Upper lobe of left lung (tissue), 4 donors: ENCODE results near the gene ZNF319.

ENCODE experiments used
- EP300 ChIP-seq, 4 donors: sonication (generic); formaldehyde crosslinking; IDR thresholded peaks; one replicate each; pipeline ENCODE4 v1.5.1; 2017; ENCODE audit warnings: antibody characterized with exemption in 4 of 4, control low read depth in 2 of 4
- POLR2A ChIP-seq, 4 donors: fragments of 450-650 bp; IDR thresholded peaks; one replicate each; pipeline ENCODE4 v1.5.1; 2016 to 2017; ENCODE audit warnings: antibody characterized with exemption in 4 of 4, mild to moderate bottlenecking in 2 of 4
- POLR2AphosphoS5 ChIP-seq, 2 donors: sonication (generic); formaldehyde crosslinking; IDR thresholded peaks; one replicate each; pipeline ENCODE4 v1.5.1; 2017; ENCODE audit warnings: antibody characterized with exemption in 2 of 2
- TF ChIP-seq, protein P1 (sequence below), 6 experiments: fragments of 450-650 bp in 4 of 6; fragments of 200-600 bp in 2 of 6; sonication (generic) in 2 of 6; IDR thresholded peaks; one replicate each; pipeline ENCODE4 v1.5.1; 2016 to 2019; ENCODE audit warnings: antibody characterized with exemption in 6 of 6

DNA sequence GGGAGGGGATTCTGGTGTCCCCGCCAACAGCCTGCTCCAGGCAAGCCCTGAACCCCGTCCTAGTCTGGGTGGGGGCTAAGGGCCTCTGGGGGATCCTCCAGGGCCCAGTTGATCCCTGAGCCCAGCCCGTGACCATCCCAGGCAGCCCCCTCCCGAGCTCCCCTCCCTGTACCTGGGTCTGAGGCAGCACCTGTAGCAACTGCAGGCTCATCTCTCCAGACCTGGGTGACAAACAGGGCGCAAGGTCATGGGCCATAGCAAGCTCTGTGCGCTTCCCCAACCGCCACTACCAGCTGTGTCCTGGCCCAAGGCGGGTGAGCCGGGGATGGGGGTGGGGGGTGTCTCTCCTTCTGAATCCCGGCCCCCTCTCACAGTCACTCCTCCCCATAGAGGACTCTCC, 40.2 kb downstream of the ZNF319 start:
- TF ChIP-seq, protein P1, sequence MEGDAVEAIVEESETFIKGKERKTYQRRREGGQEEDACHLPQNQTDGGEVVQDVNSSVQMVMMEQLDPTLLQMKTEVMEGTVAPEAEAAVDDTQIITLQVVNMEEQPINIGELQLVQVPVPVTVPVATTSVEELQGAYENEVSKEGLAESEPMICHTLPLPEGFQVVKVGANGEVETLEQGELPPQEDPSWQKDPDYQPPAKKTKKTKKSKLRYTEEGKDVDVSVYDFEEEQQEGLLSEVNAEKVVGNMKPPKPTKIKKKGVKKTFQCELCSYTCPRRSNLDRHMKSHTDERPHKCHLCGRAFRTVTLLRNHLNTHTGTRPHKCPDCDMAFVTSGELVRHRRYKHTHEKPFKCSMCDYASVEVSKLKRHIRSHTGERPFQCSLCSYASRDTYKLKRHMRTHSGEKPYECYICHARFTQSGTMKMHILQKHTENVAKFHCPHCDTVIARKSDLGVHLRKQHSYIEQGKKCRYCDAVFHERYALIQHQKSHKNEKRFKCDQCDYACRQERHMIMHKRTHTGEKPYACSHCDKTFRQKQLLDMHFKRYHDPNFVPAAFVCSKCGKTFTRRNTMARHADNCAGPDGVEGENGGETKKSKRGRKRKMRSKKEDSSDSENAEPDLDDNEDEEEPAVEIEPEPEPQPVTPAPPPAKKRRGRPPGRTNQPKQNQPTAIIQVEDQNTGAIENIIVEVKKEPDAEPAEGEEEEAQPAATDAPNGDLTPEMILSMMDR (IDR thresholded peaks at IDR 0.05), result no peak
- TF ChIP-seq EP300 (IDR thresholded peaks at IDR 0.05) (no peak), POLR2A (IDR thresholded peaks at IDR 0.05) (no peak), POLR2AphosphoS5 (IDR thresholded peaks at IDR 0.05) (no peak)
